GM12865 (cell line): ENCODE data around the gene ADCY5.

Experiments used
- DNase-seq: peaks from one replicate; pipeline ENCODE4 v3.0.0; 2010; ENCODE audit warnings: low read depth
- H3K4me3 ChIP-seq: 2 replicates; pipeline ENCODE4 v1.5.1; 2011; ENCODE audit warnings: mild to moderate bottlenecking, low read depth, low read length, control low read depth
- CTCF ChIP-seq: IDR thresholded peaks from 2 replicates; pipeline ENCODE4 v1.5.1; 2011; ENCODE audit warnings: low read length, control low read depth, low read depth, inconsistent platforms; ENCODE audit not compliant: insufficient read depth; ENCODE audit errors: missing control alignments

ADCY5 gene

DNA sequence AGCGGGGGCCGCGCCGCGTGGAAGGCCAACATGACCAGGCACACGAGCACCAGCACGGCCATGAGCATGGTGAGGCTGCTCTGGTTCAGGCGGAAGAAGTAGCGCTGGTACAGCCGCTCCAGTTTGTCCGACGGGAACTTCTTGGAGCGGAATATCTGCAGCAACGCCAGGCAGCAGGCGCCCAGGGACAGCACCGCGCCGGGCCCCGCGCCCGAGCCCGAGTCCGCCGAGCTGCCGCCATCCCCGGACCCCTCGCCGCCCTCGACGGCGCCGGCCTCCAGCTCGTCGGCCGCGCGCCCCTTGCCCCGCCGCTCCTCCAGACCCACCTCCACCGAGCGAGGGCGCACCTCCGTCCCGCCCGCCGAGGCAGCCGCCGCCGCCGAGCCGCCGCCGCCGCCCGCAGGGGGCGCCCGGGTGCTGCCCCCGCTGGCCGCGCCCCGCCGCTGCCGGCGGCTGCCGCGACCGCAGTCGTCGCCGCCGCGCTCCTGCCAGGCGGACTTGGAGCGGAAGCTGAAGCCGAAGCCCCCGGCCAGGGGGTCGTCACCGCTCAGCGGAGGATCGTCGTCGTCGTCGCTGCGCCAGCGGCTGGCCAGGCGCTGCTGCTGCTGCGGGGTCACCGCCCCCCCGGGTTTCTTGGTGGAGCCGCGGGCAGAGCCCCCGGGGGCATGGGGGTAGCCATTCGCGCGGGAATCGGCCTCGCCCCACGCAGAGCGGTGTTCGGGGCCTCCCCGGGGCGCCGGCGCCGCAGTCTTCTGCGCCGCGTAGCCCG lies 957 bp downstream of the ADCY5 start:
- no peak overlapping the region for H3K4me3 ChIP-seq
- TF ChIP-seq CTCF = no peak
- no peak for DNase-seq

GRCh38 chr3:123447416-123447748 lies 1.5 kb downstream of the ADCY5 start:
- no peak for TF ChIP-seq CTCF
- no peak for DNase-seq
- no peak overlapping the region for H3K4me3 ChIP-seq

- H3K4me3 ChIP-seq = no peak overlapping the region
- no peak for DNase-seq
- TF ChIP-seq CTCF = no peak
Observed at GRCh38 chr3:123446610-123447109, 2.2 kb downstream of the ADCY5 start.

- no peak for TF ChIP-seq CTCF
- no peak overlapping the region for H3K4me3 ChIP-seq
- no peak for DNase-seq
Observed at GRCh38 chr3:123446210-123446609, 2.7 kb downstream of the ADCY5 start.

GRCh38 chr3:123445702-123446101 lies 3.2 kb downstream of the ADCY5 start:
- DNase-seq = no peak
- no peak overlapping the region for H3K4me3 ChIP-seq
- TF ChIP-seq CTCF = no peak

- no peak for DNase-seq
- H3K4me3 ChIP-seq = no peak overlapping the region
- no peak for TF ChIP-seq CTCF
Observed at GRCh38 chr3:123444744-123445143, 4.1 kb downstream of the ADCY5 start.

DNA sequence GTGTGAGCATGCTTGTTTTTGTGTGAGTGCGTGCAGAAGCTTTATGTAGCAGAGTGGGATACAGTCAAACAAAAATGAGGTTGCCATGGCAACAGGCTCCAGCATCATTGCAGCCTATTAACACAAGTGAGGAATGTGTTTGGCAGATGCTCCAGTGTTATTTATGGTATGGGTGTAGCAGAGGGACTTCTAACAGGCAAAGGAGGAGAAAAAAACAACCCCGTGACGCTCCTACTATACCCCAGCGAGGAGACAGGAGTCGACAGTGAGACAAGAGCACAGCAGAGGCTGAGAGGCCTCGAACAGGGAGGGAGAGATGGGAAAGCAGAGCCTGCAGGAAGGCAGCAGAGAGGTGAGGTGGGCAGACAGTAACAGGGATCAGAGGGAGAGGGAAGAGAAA lies 4.9 kb downstream of the ADCY5 start:
- no peak for TF ChIP-seq CTCF
- no peak for DNase-seq

More for the DNA sequence above, 4.9 kb downstream of the ADCY5 start:
- no peak overlapping the region for H3K4me3 ChIP-seq
